Activated T-helper 2 cell treated with anti-CD3 and anti-CD28 coated beads, Interferon-gamma antibody, Interleukin-2, Interleukin-4, amounts not matched to agents 10 μg/mL and 5 μg/mL and 100 μg/mL, durations not matched to agents 14 hours and 24 hours and 36 hours (primary cell): ENCODE measurements around the gene DDX4. TPM values are rescaled to one million over a fixed set of nuclear protein-coding genes. Genes with fewer than 3 reads are reported as not detected.

Experiments
- DNase-seq: peaks from one replicate; pipeline ENCODE4 v3.0.0; 2021; ENCODE audit warnings: low spot score
- H3K27ac Mint-ChIP-seq: one replicate; pipeline ENCODE4 v1.8.0; 2021; ENCODE audit warnings: mixed read lengths
- H3K27me3 Mint-ChIP-seq: one replicate; pipeline ENCODE4 v1.8.0; 2021; ENCODE audit warnings: low read depth, mixed read lengths
- H3K36me3 Mint-ChIP-seq: one replicate; pipeline ENCODE4 v1.8.0; 2021; ENCODE audit warnings: low read depth, mixed read lengths
- H3K4me1 Mint-ChIP-seq: one replicate; pipeline ENCODE4 v1.8.0; 2021; ENCODE audit warnings: low read depth, mixed read lengths
- H3K4me3 Mint-ChIP-seq: one replicate; pipeline ENCODE4 v1.8.0; 2021; ENCODE audit warnings: low read depth, mild to moderate bottlenecking, moderate library complexity, mixed read lengths
- H3K9me3 Mint-ChIP-seq: one replicate; pipeline ENCODE4 v1.8.0; 2021; ENCODE audit warnings: mixed read lengths
- intact Hi-C: fragments of 100-400 bp; cut with micrococcal nuclease; formaldehyde crosslinking; loops from one replicate; pipeline ENCODE4 v1.15.1; 2023
- total RNA-seq: library from RNA; stranded (reverse); gene quantifications from 2 replicates; pipeline ENCODE4 v1.2.3, GENCODE V29; 2022

Gene DDX4
- total RNA-seq, 1 donor from 2014 or later = 0.09 TPM

GRCh38 chr5:55864606-55865541, 127.0 kb downstream of the DDX4 start:
- Mint-ChIP-seq H3K36me3 (peaks cover 3% of the 10 kb centered on the region), H3K4me1 (peaks cover 26% of the 10 kb centered on the region), H3K4me3 (no peak overlapping the region), H3K9me3 (peaks cover 5% of the 10 kb centered on the region), H3K27me3 (no peaks in the 10 kb centered on the region), H3K27ac (no peak overlapping the region)
- intact Hi-C loops = no loop called here
- no peak for DNase-seq

DNA sequence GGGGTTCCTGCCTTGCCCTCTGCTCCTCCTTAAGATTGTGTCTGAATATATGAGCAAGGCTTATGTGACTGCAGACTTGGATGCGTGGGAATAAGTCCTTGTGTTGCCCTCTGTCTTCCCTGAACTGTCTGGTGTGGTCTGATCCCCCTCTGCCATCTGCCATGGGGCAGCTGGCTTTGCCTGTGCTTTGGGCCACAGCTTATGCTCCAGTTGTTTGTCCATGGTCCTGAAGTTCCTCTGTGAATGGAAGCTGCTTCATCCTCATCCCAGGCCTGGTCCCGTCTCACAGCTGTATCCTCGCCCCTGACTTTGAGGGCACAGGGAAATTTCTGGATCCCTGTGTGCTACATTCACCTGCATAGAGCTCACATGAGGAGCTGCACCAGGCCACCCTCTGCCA, 128.0 kb downstream of the DDX4 start:
- Mint-ChIP-seq H3K36me3 (peaks cover 3% of the 10 kb centered on the region), H3K9me3 (peaks cover 5% of the 10 kb centered on the region), H3K4me1 (peaks cover 22% of the 10 kb centered on the region), H3K27ac (no peak overlapping the region), H3K4me3 (no peak overlapping the region), H3K27me3 (no peaks in the 10 kb centered on the region)
- no peak for DNase-seq
- intact Hi-C loops = no loop called here

DNA sequence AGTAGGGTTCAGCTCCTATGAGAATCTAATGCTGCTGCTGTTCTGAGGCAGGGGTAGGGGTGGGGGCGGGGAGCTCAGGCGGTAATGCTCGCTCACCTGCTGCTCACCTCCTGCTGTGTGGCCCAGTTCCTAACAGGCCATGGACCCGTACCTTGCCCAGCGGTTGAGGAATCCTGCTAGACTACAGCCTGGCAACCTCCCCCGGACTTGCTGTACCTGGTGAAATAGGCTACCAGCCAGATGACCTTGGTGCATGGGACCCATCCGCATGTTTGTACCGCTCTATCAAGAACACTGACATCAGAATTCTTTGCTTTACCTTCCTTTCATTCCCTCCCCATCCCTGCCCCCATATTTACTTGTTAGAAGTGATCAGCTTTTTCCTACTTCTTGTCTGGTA, 128.6 kb downstream of the DDX4 start:
- H3K27ac Mint-ChIP-seq = no peak overlapping the region
- peaks cover 3% of the 10 kb centered on the region for H3K9me3 Mint-ChIP-seq
- H3K4me3 Mint-ChIP-seq = no peak overlapping the region
- DNase-seq = no peak
- peaks cover 3% of the 10 kb centered on the region for H3K36me3 Mint-ChIP-seq
- intact Hi-C loops = no loop called here
- no peaks in the 10 kb centered on the region for H3K27me3 Mint-ChIP-seq
- peaks cover 22% of the 10 kb centered on the region for H3K4me1 Mint-ChIP-seq

Other genes starting within 250 kb of the DDX4 start
- 49.6 and 52.1 TPM in 2 replicates for gene PLPP1, start 203.1 kb upstream of the DDX4 start, total RNA-seq
- 19.3 and 22.2 TPM in 2 replicates for gene SLC38A9, start 25.7 kb upstream of the DDX4 start, total RNA-seq
- gene IL31RA, start 113.3 kb downstream of the DDX4 start, total RNA-seq = not detected in 2 replicates